GM12878 (cell line): ENCODE data around the gene VASH1. TPM values are rescaled to one million over a fixed set of nuclear protein-coding genes. Genes with fewer than 3 reads are reported as not detected.

Experiments used
- ATAC-seq: fragments of 200-7000 bp; cut with Tn5 transposase; 3 replicates; pipeline ENCODE4 v1.9.1; 2020; ENCODE audit warnings: mild to moderate bottlenecking, moderate library complexity
- BruUV-seq: library from RNA; stranded (reverse); fragments of 400-500 nt; replicated peaks from 2 replicates; lab custom pipeline; 2021; lab: Mats Ljungman, UMichigan
- CTCF ChIA-PET: fragments of 300-600 bp; sonication (Branson Sonifier 250); formaldehyde crosslinking; extraction: SDS; loops from one replicate; lab custom pipeline; 2021; ENCODE audit warnings: inconsistent platforms; lab: Yijun Ruan, JAX
- POLR2A ChIA-PET: fragments of 350-600 bp; formaldehyde crosslinking; extraction: SDS; loops from one replicate; lab custom pipeline; 2021; ENCODE audit warnings: inconsistent platforms; lab: Charles Lee
- RAD21 ChIA-PET: fragments of 300-600 bp; sonication (Branson Sonifier 250); formaldehyde crosslinking; loops from one replicate; lab custom pipeline; 2023; ENCODE audit warnings: antibody characterized with exemption; ENCODE audit not compliant: unreplicated experiment; lab: Charles Lee
- SMC1A ChIA-PET: fragments of 300-600 bp; sonication (Branson Sonifier 250); formaldehyde crosslinking; loops from one replicate; lab custom pipeline; 2023; ENCODE audit not compliant: unreplicated experiment, uncharacterized antibody; lab: Charles Lee
- DNase-seq: peaks from one replicate; pipeline ENCODE4 v3.0.0-alpha.2; 2011; ENCODE audit warnings: low read depth, low spot score
- FAIRE-seq: peaks from 3 replicates; lab custom pipeline; 2011; peaks lifted over from hg19 to GRCh38; lab: Jason Lieb, UNC
- H2AFZ ChIP-seq: 2 replicates; pipeline ENCODE4 v1.6.0; 2011; ENCODE audit warnings: low read depth, low read length, control low read depth; ENCODE audit not compliant: control insufficient read depth
- H3K27ac ChIP-seq: 2 replicates; pipeline ENCODE4 v1.5.1; 2011; ENCODE audit warnings: control low read depth; ENCODE audit not compliant: control insufficient read depth, insufficient read depth
- H3K27me3 ChIP-seq, 2 experiments: replicated peaks in 1 of 2; 2 replicates each; pipeline versions ENCODE4 v1.6.0 to v1.6.1; 2011; ENCODE audit warnings: low read length in 1 of 2; ENCODE audit not compliant: control insufficient read depth in 2 of 2, insufficient read depth in 2 of 2
- H3K36me3 ChIP-seq, 2 experiments: 2 replicates each; pipeline ENCODE4 v1.5.1; 2011; ENCODE audit warnings: low read length in 1 of 2; ENCODE audit not compliant: control insufficient read depth in 2 of 2, insufficient read depth in 2 of 2
- H3K4me1 ChIP-seq: 2 replicates; pipeline ENCODE4 v1.6.1; 2011; ENCODE audit warnings: mild to moderate bottlenecking, low read length, moderate library complexity, mixed read lengths; ENCODE audit not compliant: control insufficient read depth, insufficient read depth
- H3K4me2 ChIP-seq: 2 replicates; pipeline ENCODE4 v1.6.0; 2011; ENCODE audit warnings: control low read depth; ENCODE audit not compliant: control insufficient read depth, insufficient read depth
- H3K4me3 ChIP-seq: fragments of 200-600 bp; sonication (generic); 2 replicates; pipeline ENCODE4 v1.5.1; 2016
- H3K79me2 ChIP-seq: 2 replicates; pipeline ENCODE4 v1.6.0; 2011; ENCODE audit warnings: low read length; ENCODE audit not compliant: control insufficient read depth, insufficient read depth
- H3K9ac ChIP-seq: 2 replicates; pipeline ENCODE4 v1.8.0; 2011; ENCODE audit warnings: low read length, control low read depth, mixed read lengths; ENCODE audit not compliant: control insufficient read depth, insufficient read depth
- H3K9me3 ChIP-seq: replicated peaks from 3 replicates; pipeline ENCODE4 v1.5.1; 2011; ENCODE audit warnings: mild to moderate bottlenecking, low read length; ENCODE audit not compliant: control insufficient read depth, insufficient read depth
- H4K20me1 ChIP-seq: 2 replicates; pipeline ENCODE4 v1.6.0; 2011; ENCODE audit not compliant: control insufficient read depth, insufficient read depth
- ATF7 ChIP-seq: fragments of 450-650 bp; IDR thresholded peaks from 2 replicates; pipeline ENCODE4 v1.6.1; 2016; ENCODE audit warnings: low read depth, mild to moderate bottlenecking
- FOS ChIP-seq: IDR thresholded peaks from 3 replicates; pipeline ENCODE4 v1.6.1; 2011; ENCODE audit warnings: borderline replicate concordance; ENCODE audit not compliant: insufficient read length; ENCODE audit errors: extremely low read depth
- KLF5 ChIP-seq: fragments of 450-650 bp; IDR thresholded peaks from 2 replicates; pipeline ENCODE4 v1.6.1; 2014; ENCODE audit warnings: mild to moderate bottlenecking; ENCODE audit not compliant: partially characterized antibody
- NR2F1 ChIP-seq: fragments of 450-650 bp; conservative IDR thresholded peaks from 2 replicates; pipeline ENCODE4 v1.6.1; 2017; ENCODE audit warnings: mild to moderate bottlenecking
- RUNX3 ChIP-seq: IDR thresholded peaks from 2 replicates; pipeline ENCODE4 v1.6.1; 2012; ENCODE audit warnings: low read length, inconsistent platforms
- SMAD5 ChIP-seq: IDR thresholded peaks from 2 replicates; pipeline ENCODE4 v1.6.1; 2016; ENCODE audit warnings: antibody characterized with exemption, low read depth
- WGBS: methylation state at CpG from one replicate; pipeline ENCODE4 v1.1.6; 2016; ENCODE audit warnings: low lambda C conversion rate; ENCODE audit not compliant: insufficient replicate concordance, insufficient coverage; ENCODE audit errors: missing lambda C conversion rate; 5-methylcytosine and 5-hydroxymethylcytosine counted together
- in situ Hi-C: fragments of 300-500 bp; cut with MboI; formaldehyde crosslinking; loops from 9 replicates; pipeline ENCODE4 v1.14.3; 2018; ENCODE audit warnings: mixed read lengths
- intact Hi-C: fragments of 100-400 bp; cut with micrococcal nuclease; formaldehyde crosslinking; loops from one replicate; pipeline ENCODE4 v1.14.2; 2022; ENCODE audit not compliant: unreplicated experiment
- polyA plus RNA-seq, 11 experiments: library from polyadenylated mRNA; depleted of rRNA in 4 of 11; unstranded in 6 of 11; stranded (reverse) in 5 of 11; fragments of >200 nt; fragmentation: Nextera tagmentation in 4 of 11; fragmentation: Illumina TruSeq in 1 of 11; extraction: Ambion mirVana in 4 of 11; extraction: Trizol in 1 of 11; gene quantifications; 1 replicate in 1 of 11; 2 replicates in 10 of 11; pipeline versions ENCODE4 v1.2.1 to v1.2.3, GENCODE V29; 2011 to 2016; ENCODE audit warnings: inconsistent platforms in 2 of 11, missing spikeins in 2 of 11, low read depth in 1 of 11
- total RNA-seq, 4 experiments: library from RNA; depleted of rRNA in 3 of 4; stranded (reverse); fragments of >200 nt in 3 of 4; fragmentation: Illumina TruSeq in 1 of 4; extraction: Trizol in 1 of 4; gene quantifications; 2 replicates each; pipeline versions ENCODE4 v1.2.1 to v1.2.3, GENCODE V29; 2013 to 2021

The VASH1 gene
- total and polyA plus RNA-seq, 10 of the 15 experiments (the other 5 are each of a cell fraction or from before 2014, with no cell fraction given): 0.06 to 2.3 (median 0.53) TPM

DNA sequence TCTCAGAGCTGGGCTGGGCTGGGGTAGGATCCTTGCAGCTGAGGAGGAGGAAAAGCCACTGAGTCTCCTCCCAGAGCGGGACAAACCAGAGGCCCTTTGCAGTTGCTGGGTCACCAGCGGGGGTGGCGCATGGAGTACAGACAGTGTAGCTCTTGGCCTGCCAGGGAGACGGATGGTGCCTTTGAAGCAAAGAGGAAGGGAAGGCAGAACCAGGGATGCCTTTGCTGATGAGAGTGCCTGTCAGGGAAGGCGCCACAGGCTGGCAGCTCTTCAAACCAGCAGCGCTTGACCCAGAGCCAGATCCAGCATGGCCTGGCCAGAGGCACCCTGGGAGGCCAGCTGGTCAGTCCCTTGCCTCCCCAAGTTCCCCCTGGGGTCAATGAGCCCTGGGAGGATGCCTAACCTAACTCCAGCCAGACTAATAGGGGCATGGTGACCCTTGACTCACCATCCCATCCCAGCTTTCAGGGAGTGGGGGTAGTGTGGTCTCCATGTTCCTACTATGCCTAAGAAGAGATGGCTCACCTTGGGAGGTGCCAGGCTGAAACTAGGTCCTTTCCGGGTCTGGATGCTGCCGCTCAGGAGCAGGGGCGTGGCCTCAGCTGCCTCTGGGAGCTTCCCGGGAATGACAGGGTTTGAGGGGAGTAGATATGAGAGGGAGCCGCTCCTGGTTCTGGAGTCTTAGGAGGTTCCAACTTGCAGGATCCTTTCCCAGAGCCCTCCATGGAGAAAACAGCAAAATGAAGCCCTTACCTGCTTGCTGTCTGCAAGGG lies 19.8 kb downstream of the VASH1 start:
- intact Hi-C loops: no loop called here

GRCh38 chr14:76781648-76782051 lies 20.4 kb downstream of the VASH1 start:
- Histone ChIP-seq H3K9me3 (no peaks in the 10 kb centered on the region), H3K79me2 (no peaks in the 10 kb centered on the region), H2AFZ (no peak overlapping the region), H3K4me2 (no peak overlapping the region), H4K20me1 (no peaks in the 10 kb centered on the region; the same call in 1 of the 2 replicates), H3K9ac (no peak overlapping the region), H3K27ac (no peak overlapping the region; the same call in none of the 2 replicates), H3K27me3 (no peaks in the 10 kb centered on the region), H3K4me1 (peaks cover 15% of the 10 kb centered on the region), H3K36me3 (peaks cover 2% of the 10 kb centered on the region in 2 experiments), H3K4me3 (no peak overlapping the region)
- SMC1A ChIA-PET: interaction anchor here (6.1 kb wide), 1 partner anchor 72 kb away, joined by 67 read pairs; no protein-coding TSS in a partner anchor
- intact Hi-C loops: no loop called here
- POLR2A ChIA-PET: no interaction called here
- WGBS: 53% methylated on average over 2 of the region's 2 CpGs
- FAIRE-seq (no peak), DNase-seq (no peak), ATAC-seq (peak; percentile 18; the same call in 1 of the 3 replicates)
- CTCF ChIA-PET: interaction anchor here (0.6 to 8.9 kb wide), 2 partner anchors 73 to 101 kb away, joined by 5 to 136 read pairs; no protein-coding TSS in a partner anchor
- no TSS peak for BruUV-seq
- in situ Hi-C loops: loop anchor here (5.0 kb wide), 1 partner anchor 64 kb away; no protein-coding TSS in a partner anchor
- RAD21 ChIA-PET: interaction anchor here (4.3 kb wide), 1 partner anchor 71 kb away, joined by 41 read pairs; no protein-coding TSS in a partner anchor
- TF ChIP-seq KLF5 (no peak), FOS (no peak), ATF7 (no peak), RUNX3 (peak; percentile 6; the same call in 1 of the 2 replicates), SMAD5 (no peak)

More for the DNA sequence above, 19.8 kb downstream of the VASH1 start:
- no peaks in the 10 kb centered on the region for H3K27me3 ChIP-seq
- SMC1A ChIA-PET: interaction anchor here (6.1 kb wide), 1 partner anchor 71 kb away, joined by 67 read pairs; no protein-coding TSS in a partner anchor
- ATAC-seq (no peak), FAIRE-seq (no peak), DNase-seq (no peak)
- no peak for TF ChIP-seq NR2F1
- 90% methylated on average over 11 of the region's 11 CpGs for WGBS
- H3K4me1 ChIP-seq: peaks cover 15% of the 10 kb centered on the region
- no peak overlapping the region for H3K9ac ChIP-seq
- BruUV-seq: no TSS peak
- no peak overlapping the region for H3K4me2 ChIP-seq
- H3K36me3 ChIP-seq: peaks cover 0 to 2% of the 10 kb centered on the region in 2 experiments; a peak in 3 of 4 replicates
- H2AFZ ChIP-seq: no peak overlapping the region
- POLR2A ChIA-PET: interaction anchor here (0.6 kb wide), 1 partner anchor 24 kb away, joined by 6 read pairs; no protein-coding TSS in a partner anchor
- in situ Hi-C loops: loop anchor here (5.0 kb wide), 1 partner anchor 64 kb away; no protein-coding TSS in a partner anchor
- RAD21 ChIA-PET: interaction anchor here (1.9 kb wide), 1 partner anchor 70 kb away, joined by 6 read pairs; no protein-coding TSS in a partner anchor
- H3K4me3 ChIP-seq: no peak overlapping the region
- H3K27ac ChIP-seq: no peak overlapping the region; the same call in 1 of the 2 replicates
- no peaks in the 10 kb centered on the region for H3K9me3 ChIP-seq
- H4K20me1 ChIP-seq: no peaks in the 10 kb centered on the region; the same call in 1 of the 2 replicates
- CTCF ChIA-PET: interaction anchor here (0.6 to 8.9 kb wide), 2 partner anchors 72 to 101 kb away, joined by 5 to 136 read pairs; no protein-coding TSS in a partner anchor
- H3K79me2 ChIP-seq: no peaks in the 10 kb centered on the region
